Measurements from ENCODE around the gene PGM5. TPM values are rescaled to one million over a fixed set of nuclear protein-coding genes. Genes with fewer than 3 reads are reported as not detected.

Gene PGM5
- total RNA-seq, 2 experiments from 2014 or later, result not detected

GRCh38 chr9:68446836-68447235, 90.4 kb downstream of the PGM5 start:
- Mint-ChIP-seq H3K27ac (no peak overlapping the region), H3K36me3 (no peaks in the 10 kb centered on the region), H3K9me3 (no peaks in the 10 kb centered on the region), H3K4me3 (no peak overlapping the region), H3K4me1 (no peaks in the 10 kb centered on the region), H3K27me3 (no peaks in the 10 kb centered on the region)
- DNase-seq, result no peak

- Mint-ChIP-seq H3K27me3 (no peaks in the 10 kb centered on the region), H3K27ac (no peak overlapping the region), H3K36me3 (no peaks in the 10 kb centered on the region)
Measured at GRCh38 chr9:68447611-68448010, 91.2 kb downstream of the PGM5 start.

GRCh38 chr9:68454579-68455334, 98.3 kb downstream of the PGM5 start:
- DNase-seq, result no peak
- Mint-ChIP-seq H3K27ac (no peak overlapping the region), H3K36me3 (no peaks in the 10 kb centered on the region), H3K4me1 (no peaks in the 10 kb centered on the region), H3K9me3 (no peaks in the 10 kb centered on the region), H3K4me3 (no peak overlapping the region), H3K27me3 (peaks cover 8% of the 10 kb centered on the region)

More at GRCh38 chr9:68447611-68448010, 91.2 kb downstream of the PGM5 start:
- no peaks in the 10 kb centered on the region for H3K9me3 Mint-ChIP-seq
- H3K4me1 Mint-ChIP-seq, result no peaks in the 10 kb centered on the region
- DNase-seq, result no peak
- H3K4me3 Mint-ChIP-seq, result no peak overlapping the region

GRCh38 chr9:68455451-68455850, 99.0 kb downstream of the PGM5 start:
- peaks cover 8% of the 10 kb centered on the region for H3K27me3 Mint-ChIP-seq
- no peak overlapping the region for H3K27ac Mint-ChIP-seq
- DNase-seq, result no peak
- no peaks in the 10 kb centered on the region for H3K4me1 Mint-ChIP-seq
- H3K4me3 Mint-ChIP-seq, result no peak overlapping the region
- no peaks in the 10 kb centered on the region for H3K9me3 Mint-ChIP-seq
- H3K36me3 Mint-ChIP-seq, result no peaks in the 10 kb centered on the region

- no peaks in the 10 kb centered on the region for H3K4me1 Mint-ChIP-seq
- no peak overlapping the region for H3K4me3 Mint-ChIP-seq
- no peaks in the 10 kb centered on the region for H3K36me3 Mint-ChIP-seq
- no peak overlapping the region for H3K27ac Mint-ChIP-seq
- H3K27me3 Mint-ChIP-seq, result peaks cover 12% of the 10 kb centered on the region
- no peaks in the 10 kb centered on the region for H3K9me3 Mint-ChIP-seq
- DNase-seq, result no peak
Measured at GRCh38 chr9:68457803-68458202, 101.4 kb downstream of the PGM5 start.

GRCh38 chr9:68458918-68459317, 102.5 kb downstream of the PGM5 start:
- Mint-ChIP-seq H3K4me3 (no peak overlapping the region), H3K4me1 (no peaks in the 10 kb centered on the region), H3K27me3 (peaks cover 12% of the 10 kb centered on the region), H3K27ac (no peak overlapping the region), H3K9me3 (no peaks in the 10 kb centered on the region), H3K36me3 (no peaks in the 10 kb centered on the region)
- no peak for DNase-seq

- no peak overlapping the region for H3K27ac Mint-ChIP-seq
- no peak overlapping the region for H3K4me3 Mint-ChIP-seq
- peaks cover 3% of the 10 kb centered on the region for H3K27me3 Mint-ChIP-seq
- no peak for DNase-seq
- H3K36me3 Mint-ChIP-seq, result no peaks in the 10 kb centered on the region
- no peaks in the 10 kb centered on the region for H3K4me1 Mint-ChIP-seq
- no peaks in the 10 kb centered on the region for H3K9me3 Mint-ChIP-seq
Measured at GRCh38 chr9:68462105-68462775, 105.8 kb downstream of the PGM5 start.

GRCh38 chr9:68470067-68470466, 113.7 kb downstream of the PGM5 start:
- H3K4me3 Mint-ChIP-seq, result no peak overlapping the region
- no peak for DNase-seq
- no peaks in the 10 kb centered on the region for H3K36me3 Mint-ChIP-seq
- no peaks in the 10 kb centered on the region for H3K4me1 Mint-ChIP-seq
- H3K27ac Mint-ChIP-seq, result no peak overlapping the region
- H3K9me3 Mint-ChIP-seq, result no peaks in the 10 kb centered on the region
- peaks cover 20% of the 10 kb centered on the region for H3K27me3 Mint-ChIP-seq

GRCh38 chr9:68470634-68471033, 114.2 kb downstream of the PGM5 start:
- Mint-ChIP-seq H3K4me1 (no peaks in the 10 kb centered on the region), H3K36me3 (no peaks in the 10 kb centered on the region), H3K27me3 (peaks cover 20% of the 10 kb centered on the region), H3K4me3 (no peak overlapping the region), H3K9me3 (no peaks in the 10 kb centered on the region), H3K27ac (no peak overlapping the region)
- no peak for DNase-seq

GRCh38 chr9:68472119-68472518, 115.7 kb downstream of the PGM5 start:
- peaks cover 20% of the 10 kb centered on the region for H3K27me3 Mint-ChIP-seq
- H3K36me3 Mint-ChIP-seq, result no peaks in the 10 kb centered on the region
- no peaks in the 10 kb centered on the region for H3K9me3 Mint-ChIP-seq
- no peaks in the 10 kb centered on the region for H3K4me1 Mint-ChIP-seq
- no peak overlapping the region for H3K4me3 Mint-ChIP-seq
- no peak for DNase-seq
- no peak overlapping the region for H3K27ac Mint-ChIP-seq

- Mint-ChIP-seq H3K4me1 (no peaks in the 10 kb centered on the region), H3K4me3 (no peak overlapping the region), H3K36me3 (no peaks in the 10 kb centered on the region), H3K27ac (no peak overlapping the region), H3K9me3 (no peaks in the 10 kb centered on the region), H3K27me3 (peaks cover 12% of the 10 kb centered on the region)
- DNase-seq, result no peak
Measured at GRCh38 chr9:68473790-68474189, 117.4 kb downstream of the PGM5 start.

GRCh38 chr9:68476422-68476821, 120.0 kb downstream of the PGM5 start:
- H3K9me3 Mint-ChIP-seq, result no peaks in the 10 kb centered on the region
- no peaks in the 10 kb centered on the region for H3K36me3 Mint-ChIP-seq
- peaks cover 3% of the 10 kb centered on the region for H3K27me3 Mint-ChIP-seq
- H3K4me1 Mint-ChIP-seq, result no peaks in the 10 kb centered on the region
- no peak overlapping the region for H3K27ac Mint-ChIP-seq
- H3K4me3 Mint-ChIP-seq, result no peak overlapping the region
- no peak for DNase-seq

GRCh38 chr9:68476847-68477246, 120.4 kb downstream of the PGM5 start:
- no peaks in the 10 kb centered on the region for H3K9me3 Mint-ChIP-seq
- no peaks in the 10 kb centered on the region for H3K36me3 Mint-ChIP-seq
- peaks cover 3% of the 10 kb centered on the region for H3K27me3 Mint-ChIP-seq
- no peak for DNase-seq
- no peaks in the 10 kb centered on the region for H3K4me1 Mint-ChIP-seq
- no peak overlapping the region for H3K27ac Mint-ChIP-seq
- H3K4me3 Mint-ChIP-seq, result no peak overlapping the region

- H3K9me3 Mint-ChIP-seq, result peaks cover 7% of the 10 kb centered on the region
- H3K4me3 Mint-ChIP-seq, result no peak overlapping the region
- H3K4me1 Mint-ChIP-seq, result no peaks in the 10 kb centered on the region
- no peak for DNase-seq
- no peak overlapping the region for H3K27ac Mint-ChIP-seq
- peaks cover 6% of the 10 kb centered on the region for H3K27me3 Mint-ChIP-seq
- H3K36me3 Mint-ChIP-seq, result no peaks in the 10 kb centered on the region
Measured at GRCh38 chr9:68480807-68481206, 124.4 kb downstream of the PGM5 start.

- no peaks in the 10 kb centered on the region for H3K36me3 Mint-ChIP-seq
- no peak for DNase-seq
- no peak overlapping the region for H3K4me3 Mint-ChIP-seq
- no peaks in the 10 kb centered on the region for H3K4me1 Mint-ChIP-seq
- H3K9me3 Mint-ChIP-seq, result peaks cover 12% of the 10 kb centered on the region
- H3K27me3 Mint-ChIP-seq, result peaks cover 6% of the 10 kb centered on the region
- H3K27ac Mint-ChIP-seq, result no peak overlapping the region
Measured at GRCh38 chr9:68482548-68482947, 126.1 kb downstream of the PGM5 start.

- DNase-seq, result no peak
- peaks cover 19% of the 10 kb centered on the region for H3K27me3 Mint-ChIP-seq
Measured at GRCh38 chr9:68488126-68488525, 131.7 kb downstream of the PGM5 start.

More at GRCh38 chr9:68488126-68488525, 131.7 kb downstream of the PGM5 start:
- Mint-ChIP-seq H3K9me3 (peaks cover 12% of the 10 kb centered on the region), H3K4me1 (no peaks in the 10 kb centered on the region), H3K27ac (no peak overlapping the region), H3K4me3 (no peak overlapping the region), H3K36me3 (no peaks in the 10 kb centered on the region)

All from activated naive CD8-positive, alpha-beta T cell treated with anti-CD3 and anti-CD28 coated beads for 36 hours (primary cell).